HEK293T (cell line): ENCODE data around the gene ALK.

Experiments used
- ARNT ChIP-seq: fragments of 450-650 bp; IDR thresholded peaks from 2 replicates; pipeline ENCODE4 v1.6.1; 2017; ENCODE audit warnings: mild to moderate bottlenecking
- BHLHE40 ChIP-seq: fragments of 450-650 bp; IDR thresholded peaks from 2 replicates; pipeline ENCODE4 v1.6.1; 2016; ENCODE audit warnings: mild to moderate bottlenecking, moderate library complexity, borderline replicate concordance
- ELF4 ChIP-seq: fragments of 450-650 bp; IDR thresholded peaks from 2 replicates; pipeline ENCODE4 v1.6.1; 2017; ENCODE audit warnings: antibody characterized with exemption
- FOXA1 ChIP-seq: fragments of 450-650 bp; IDR thresholded peaks from 2 replicates; pipeline ENCODE4 v1.6.1; 2016; ENCODE audit warnings: mild to moderate bottlenecking
- FOXK2 ChIP-seq: fragments of 450-650 bp; IDR thresholded peaks from 2 replicates; pipeline ENCODE4 v1.6.1; 2016; ENCODE audit warnings: mild to moderate bottlenecking
- FOXM1 ChIP-seq: fragments of 450-650 bp; IDR thresholded peaks from 2 replicates; pipeline ENCODE4 v1.6.1; 2017; ENCODE audit warnings: mild to moderate bottlenecking, borderline replicate concordance
- L3MBTL2 ChIP-seq: fragments of 450-650 bp; conservative IDR thresholded peaks from 2 replicates; pipeline ENCODE4 v1.6.1; 2016; ENCODE audit warnings: mild to moderate bottlenecking
- SP1 ChIP-seq: fragments of 450-650 bp; IDR thresholded peaks from 2 replicates; pipeline ENCODE4 v1.6.1; 2017
- TARDBP ChIP-seq: fragments of 450-650 bp; IDR thresholded peaks from 2 replicates; pipeline ENCODE4 v1.6.1; 2016
- ZNF384 ChIP-seq: fragments of 450-650 bp; IDR thresholded peaks from 2 replicates; pipeline ENCODE4 v1.6.1; 2016

DNA sequence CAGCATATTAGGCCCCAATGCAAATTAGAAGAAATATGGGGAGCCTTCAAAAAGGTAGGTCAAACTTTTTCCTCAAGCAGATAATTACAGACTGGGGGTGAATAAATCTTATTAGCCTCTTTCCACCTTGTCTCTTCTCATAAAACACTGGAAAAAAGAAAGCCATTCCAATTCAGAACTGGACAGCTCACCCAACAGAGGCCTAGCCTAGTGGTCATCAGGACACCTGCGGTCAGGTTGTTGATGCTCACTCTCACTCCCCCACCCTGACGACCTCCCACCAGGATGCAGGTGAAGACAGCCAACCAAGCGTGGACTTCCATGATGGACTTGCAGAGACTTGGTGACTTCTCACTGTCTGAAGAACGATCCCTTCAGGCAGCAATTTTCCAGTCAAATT is 207.1 kb downstream of the ALK start:
- TF ChIP-seq FOXM1 (no peak), SP1 (no peak), ELF4 (no peak), TARDBP (no peak), ZNF384 (no peak), FOXA1 (no peak), L3MBTL2 (no peak), FOXK2 (no peak), BHLHE40 (no peak), ARNT (no peak)
